Measurements from ENCODE around the gene KIAA2012.

KIAA2012 gene

DNA sequence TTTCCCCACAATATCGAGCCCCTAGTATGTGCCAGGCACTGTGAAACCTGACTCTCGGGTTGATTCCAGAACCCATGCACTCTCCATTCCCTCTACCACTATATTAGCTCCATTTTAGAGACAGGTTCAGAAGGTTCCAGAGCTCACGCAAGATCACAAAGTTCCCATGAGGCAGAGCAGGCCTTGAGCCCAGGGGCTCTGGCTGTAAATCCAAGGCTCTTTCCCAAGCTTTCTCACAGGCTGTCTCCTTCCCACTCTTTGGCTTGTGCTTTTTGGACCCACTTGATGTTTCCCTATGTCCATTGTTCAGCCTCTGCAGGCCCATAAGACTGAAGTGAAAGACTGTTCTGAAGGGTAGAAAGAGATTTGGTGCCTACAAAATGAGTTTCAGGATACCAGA lies 15.7 kb downstream of the KIAA2012 start:
- no peak for DNase-seq (ENCODE audit: low spot score)

GRCh38 chr2:202090530-202090929 lies 17.5 kb downstream of the KIAA2012 start:
- no peak for DNase-seq (ENCODE audit: low spot score)

DNA sequence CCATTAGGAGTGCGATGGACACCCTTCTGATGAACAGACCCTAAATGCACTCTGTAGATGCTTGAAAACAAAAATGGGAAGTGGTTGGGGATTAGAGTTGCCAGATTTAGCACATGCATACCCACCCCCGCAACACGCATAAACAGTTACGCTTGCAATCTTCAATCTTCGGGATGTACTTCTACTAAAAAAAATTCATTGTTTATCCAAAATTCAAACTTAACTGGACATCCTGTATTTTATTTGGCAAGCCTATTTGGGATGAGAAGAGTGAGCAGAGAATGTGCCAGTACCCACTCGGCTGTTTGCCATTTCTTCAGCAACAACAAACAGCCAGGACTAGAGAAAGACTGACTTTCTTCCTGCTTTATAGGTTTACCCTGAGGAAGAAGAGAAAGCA lies 18.4 kb downstream of the KIAA2012 start:
- DNase-seq (ENCODE audit: low spot score) = no peak

DNA sequence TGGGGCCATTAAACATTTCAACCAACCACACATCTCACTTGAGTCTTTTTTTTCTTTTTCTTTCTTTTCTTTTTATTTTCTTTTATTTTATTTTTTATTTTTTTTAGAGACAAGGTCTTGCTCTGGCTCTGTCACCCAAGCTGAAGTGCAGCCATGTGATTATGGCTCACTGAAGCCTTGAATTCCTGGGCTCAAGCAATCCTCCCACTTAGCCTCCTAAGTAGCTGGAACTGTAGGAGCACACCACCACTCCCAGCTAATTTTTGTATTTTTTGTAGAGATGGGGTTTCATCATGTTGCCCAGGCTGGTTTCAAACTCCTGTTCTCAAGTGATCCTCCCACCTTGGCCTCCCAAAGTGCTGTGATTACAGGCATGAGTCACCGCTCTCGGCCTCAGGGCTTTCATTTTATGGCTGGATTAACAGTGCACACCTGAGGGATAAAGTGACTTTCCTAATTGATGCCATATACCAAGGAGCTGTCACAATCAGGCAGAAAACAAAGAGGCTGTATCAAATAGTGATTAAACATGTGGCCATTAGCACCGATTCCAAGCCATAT lies 21.5 kb downstream of the KIAA2012 start:
- DNase-seq (ENCODE audit: low spot score) = no peak

- DNase-seq (ENCODE audit: low spot score) = no peak
These were observed 22.2 kb downstream of the KIAA2012 start for GRCh38 chr2:202095235-202095634.

GRCh38 chr2:202096736-202097135 lies 23.7 kb downstream of the KIAA2012 start:
- DNase-seq (ENCODE audit: low spot score) = no peak

GRCh38 chr2:202098291-202098690 lies 25.2 kb downstream of the KIAA2012 start:
- DNase-seq (ENCODE audit: low spot score) = no peak

DNA sequence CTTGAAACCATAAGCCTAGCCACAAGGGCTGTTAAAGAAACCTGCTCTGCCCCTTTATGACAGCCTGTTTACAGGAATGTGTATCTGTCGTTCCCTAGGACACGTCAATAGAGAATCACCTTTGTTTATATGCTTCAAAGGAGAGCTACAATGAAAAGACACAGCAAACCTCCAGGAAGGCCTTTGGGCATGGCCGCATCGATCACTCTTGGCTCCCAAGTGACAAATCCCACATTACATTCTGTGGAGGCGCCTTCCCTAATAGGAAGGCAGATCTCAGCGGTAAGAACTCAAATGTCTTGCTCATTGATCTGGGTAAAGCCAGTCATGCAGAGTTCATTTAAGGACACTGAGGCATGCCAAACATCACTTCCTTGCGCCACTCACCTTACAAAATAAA lies 26.5 kb downstream of the KIAA2012 start:
- no peak for DNase-seq (ENCODE audit: low spot score)

- no peak for DNase-seq (ENCODE audit: low spot score)
These were observed 27.1 kb downstream of the KIAA2012 start for GRCh38 chr2:202100176-202100575.

GRCh38 chr2:202101026-202101579 lies 28.0 kb downstream of the KIAA2012 start:
- DNase-seq (ENCODE audit: low spot score) = no peak

DNA sequence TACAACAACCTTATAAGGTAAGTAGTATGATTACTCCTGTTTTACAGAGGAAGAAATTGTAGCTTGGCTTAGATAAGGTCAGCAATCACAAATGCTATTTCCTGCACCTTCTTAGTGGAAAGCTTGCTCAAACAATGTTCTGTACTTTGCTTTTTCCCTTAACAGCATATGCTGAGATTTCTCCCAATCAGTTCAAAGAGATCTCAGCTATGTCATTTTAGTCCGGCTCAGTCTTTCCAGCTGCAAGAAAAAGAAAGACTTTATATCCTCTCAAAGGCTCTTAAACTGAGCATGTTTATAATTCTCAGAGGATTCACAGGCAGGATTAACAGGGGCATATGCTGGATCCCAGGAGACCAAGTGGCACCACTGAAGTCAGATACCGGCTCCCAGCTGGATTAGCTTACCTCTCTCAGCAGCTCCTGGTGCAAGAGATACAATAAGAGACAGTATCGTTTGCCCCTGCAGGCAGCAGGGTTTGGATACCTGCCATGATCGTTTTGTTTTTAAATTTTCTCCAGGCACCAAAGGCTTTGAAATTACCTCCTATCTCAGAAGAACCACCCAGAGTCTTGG lies 29.5 kb downstream of the KIAA2012 start:
- DNase-seq (ENCODE audit: low spot score) = no peak

GRCh38 chr2:202104286-202104870 lies 31.3 kb downstream of the KIAA2012 start:
- peak; percentile 40 for DNase-seq (ENCODE audit: low spot score)

DNA sequence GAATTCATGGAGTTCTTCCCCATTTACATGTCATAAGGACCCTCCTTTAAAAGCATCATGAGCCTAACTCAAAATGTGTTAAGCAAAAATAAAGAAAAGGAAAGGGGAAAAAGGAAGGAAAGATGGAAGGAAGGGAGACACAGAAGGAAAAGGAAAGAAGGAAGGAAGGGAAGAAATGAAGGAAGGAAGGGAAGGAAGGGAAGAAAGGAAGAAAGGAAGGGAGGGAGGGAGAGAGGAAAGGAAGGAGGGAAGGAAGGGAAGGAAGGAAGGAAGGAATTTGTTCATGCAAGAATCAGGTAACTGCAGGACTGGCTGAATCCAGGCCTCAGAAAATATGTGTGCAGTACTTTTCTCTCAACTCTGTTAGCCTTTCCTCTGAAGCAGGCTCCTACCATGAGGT lies 32.0 kb downstream of the KIAA2012 start:
- DNase-seq (ENCODE audit: low spot score) = no peak

DNA sequence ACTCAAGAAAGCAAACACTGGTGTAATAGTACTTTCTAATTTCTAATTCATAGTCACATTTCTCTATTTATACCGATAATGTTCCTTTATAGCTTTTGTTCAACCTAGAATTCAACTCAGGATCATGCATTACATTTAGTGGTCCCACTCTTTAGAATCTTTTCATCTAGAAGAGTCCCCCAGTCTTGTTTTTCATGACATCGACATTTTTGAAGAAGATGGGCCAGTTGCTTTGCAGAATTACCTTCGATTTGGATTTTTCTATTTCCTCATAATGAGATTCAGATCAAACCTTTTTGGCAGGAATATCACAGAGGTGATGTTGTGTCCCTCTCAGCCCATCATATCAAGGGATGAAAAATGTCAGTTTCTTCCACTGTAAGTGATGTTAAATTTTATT lies 35.3 kb downstream of the KIAA2012 start:
- DNase-seq (ENCODE audit: low spot score) = no peak

- DNase-seq (ENCODE audit: low spot score) = no peak
These were observed 36.2 kb downstream of the KIAA2012 start for GRCh38 chr2:202109139-202109736.

DNA sequence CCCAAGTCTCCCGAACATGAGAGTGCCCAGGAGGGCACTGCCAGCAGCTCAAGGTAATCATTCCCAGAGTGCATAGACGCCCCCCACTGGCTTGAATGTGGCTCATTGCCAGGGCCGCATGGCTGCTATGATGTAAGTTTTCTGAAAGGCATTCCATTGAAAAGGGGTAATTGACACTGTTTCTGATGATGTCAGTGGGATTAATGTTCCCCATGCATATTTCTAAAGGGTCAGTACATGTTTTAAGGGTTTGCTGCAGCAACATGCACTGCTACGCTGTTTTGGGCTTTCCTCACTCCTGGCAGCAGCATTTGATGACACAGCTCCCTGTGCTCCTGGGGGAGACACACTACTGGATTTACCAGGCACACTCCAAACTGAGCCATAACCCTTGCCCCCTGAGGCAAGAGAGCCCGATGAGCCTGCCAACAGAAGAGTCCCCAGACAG lies 36.7 kb downstream of the KIAA2012 start:
- DNase-seq (ENCODE audit: low spot score) = no peak

- DNase-seq (ENCODE audit: low spot score) = no peak
These were observed 37.4 kb downstream of the KIAA2012 start for GRCh38 chr2:202110491-202110890.

DNA sequence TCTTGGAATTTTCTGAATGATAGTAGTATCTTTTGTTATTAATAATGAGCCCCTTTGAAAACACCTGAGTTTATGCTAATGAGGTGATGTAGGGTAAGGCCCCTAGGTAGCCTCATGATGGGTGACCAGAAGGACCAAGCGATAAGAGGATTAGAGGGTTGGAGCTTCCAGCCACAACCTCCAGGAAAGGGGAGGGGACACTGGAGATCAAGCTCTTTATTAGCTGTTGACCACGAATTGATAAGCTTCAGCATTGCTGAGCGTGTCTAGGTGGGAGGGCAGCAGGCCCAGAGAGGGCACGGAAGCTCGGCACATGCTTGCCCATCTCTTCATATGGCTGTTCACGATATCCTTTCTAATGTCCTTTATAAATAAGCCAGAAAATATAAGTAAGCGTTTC lies 39.0 kb downstream of the KIAA2012 start:
- no peak for DNase-seq (ENCODE audit: low spot score)

GRCh38 chr2:202113571-202114142 lies 40.6 kb downstream of the KIAA2012 start:
- DNase-seq (ENCODE audit: low spot score) = no peak

- no peak for DNase-seq (ENCODE audit: low spot score)
These were observed 41.2 kb downstream of the KIAA2012 start for GRCh38 chr2:202114291-202114690.

DNA sequence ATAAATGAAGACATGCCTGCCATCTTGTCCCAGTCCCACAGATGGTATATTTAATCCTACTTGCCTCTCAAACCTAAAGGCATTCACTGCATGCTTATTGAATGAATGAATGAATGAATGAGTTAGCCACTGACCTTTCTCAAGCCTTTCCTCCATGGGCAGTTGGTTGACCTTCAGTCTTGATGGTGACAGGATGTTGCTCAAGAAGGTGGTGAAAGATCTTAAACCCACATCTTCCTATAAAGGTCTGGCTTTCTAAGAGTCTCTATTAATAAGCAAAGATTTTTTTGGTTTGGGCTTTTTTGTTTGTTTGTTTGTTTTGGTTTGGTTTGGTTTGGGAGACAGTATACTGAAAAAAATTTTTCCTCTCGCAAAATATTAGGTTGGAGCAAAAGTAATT lies 41.7 kb downstream of the KIAA2012 start:
- no peak for DNase-seq (ENCODE audit: low spot score)

GRCh38 chr2:202115479-202115971 lies 42.5 kb downstream of the KIAA2012 start:
- peak; percentile 13 for DNase-seq (ENCODE audit: low spot score)

DNA sequence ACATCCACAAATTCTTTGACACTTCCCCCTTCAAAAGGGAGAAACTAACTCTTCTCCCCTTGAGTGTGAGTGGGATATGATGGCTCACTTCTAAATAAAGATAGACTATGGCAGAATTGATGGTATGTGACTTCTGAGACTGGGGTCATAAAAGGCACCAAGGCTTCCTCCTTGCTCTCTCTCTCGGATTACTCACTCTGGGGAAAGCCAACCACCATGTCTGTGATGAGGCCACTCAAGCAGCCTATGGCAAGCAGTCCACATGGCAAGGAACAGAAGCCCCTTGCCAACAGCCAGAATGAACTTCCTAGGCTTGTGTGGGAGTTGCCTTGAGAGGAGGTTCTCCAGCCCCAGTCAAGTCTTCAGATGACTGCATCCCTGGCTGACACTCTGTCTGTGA lies 43.6 kb downstream of the KIAA2012 start:
- DNase-seq (ENCODE audit: low spot score) = no peak
